MM.1S (cell line): ENCODE measurements around the gene ING3.

ENCODE experiments used
- CTCF ChIP-seq: fragments of 300-600 bp; sonication (generic); IDR thresholded peaks from 2 replicates; pipeline ENCODE4 v1.5.1; 2016; ENCODE audit warnings: antibody characterized with exemption, low read length, mixed read lengths
- EZH2 ChIP-seq: fragments of 300-600 bp; sonication (generic); optimal IDR thresholded peaks from 2 replicates; pipeline ENCODE3; 2017; ENCODE audit warnings: low read depth, mild to moderate bottlenecking, antibody characterized with exemption, low read length, mixed read lengths
- EZH2phosphoT487 ChIP-seq: fragments of 300-600 bp; sonication (generic); IDR thresholded peaks from 2 replicates; pipeline ENCODE4 v1.6.1; 2018; ENCODE audit warnings: antibody characterized with exemption, low read length

- TF ChIP-seq CTCF (no peak), EZH2 (no peak), EZH2phosphoT487 (no peak)
Measured at GRCh38 chr7:120942861-120943260, 7.7 kb upstream of the ING3 start.
